Right lobe of liver (tissue), 6 donors: ENCODE data around the gene ATXN10. TPM values are rescaled to one million over a fixed set of nuclear protein-coding genes. Genes with fewer than 3 reads are reported as not detected.
A peak's percentile ranks its signal among the peaks of the same experiment; 100 is the strongest.

Experiments used
- ATAC-seq, 4 donors: fragments of 200-7000 bp; cut with Tn5 transposase; one replicate each; pipeline ENCODE4 v1.9.1; 2020; ENCODE audit warnings: mild to moderate bottlenecking in 4 of 4, moderate library complexity in 4 of 4
- DNase-seq, 3 donors: peaks; one replicate each; pipeline ENCODE4 v3.0.0-alpha.2; 2020
- H3K27ac ChIP-seq, 3 donors: fragments of 200-600 bp; one replicate each; pipeline ENCODE4 v1.8.0; 2022
- H3K27me3 ChIP-seq, 2 donors: fragments of 200-600 bp; one replicate each; pipeline ENCODE4 v1.8.0; 2022
- H3K36me3 ChIP-seq, 4 donors: fragments of 200-600 bp; sonication (generic) in 1 of 4; one replicate each; pipeline versions ENCODE4 v1.5.1 to v1.8.0; 2017 to 2022; ENCODE audit warnings: control low read depth in 1 of 4
- H3K4me1 ChIP-seq, 4 donors: fragments of 200-600 bp; sonication (generic) in 1 of 4; one replicate each; pipeline versions ENCODE4 v1.5.1 to v1.8.0; 2017 to 2022; ENCODE audit warnings: control low read depth in 1 of 4
- H3K4me3 ChIP-seq, 3 donors: fragments of 200-600 bp; one replicate each; pipeline ENCODE4 v1.8.0; 2022
- H3K9me3 ChIP-seq, 4 donors: fragments of 200-600 bp; sonication (generic) in 1 of 4; one replicate each; pipeline versions ENCODE4 v1.5.1 to v1.8.0; 2017 to 2022; ENCODE audit warnings: control low read depth in 1 of 4
- CTCF ChIP-seq, 4 donors: fragments of 200-600 bp in 3 of 4; fragments of 450-650 bp in 1 of 4; IDR thresholded peaks; one replicate each; pipeline versions ENCODE4 v1.5.1 to v1.8.0; 2016 to 2022; ENCODE audit warnings: antibody characterized with exemption in 4 of 4, mild to moderate bottlenecking in 2 of 4
- POLR2A ChIP-seq: fragments of 450-650 bp; IDR thresholded peaks from one replicate; pipeline ENCODE4 v1.6.1; 2017; ENCODE audit warnings: antibody characterized with exemption, mild to moderate bottlenecking
- WGBS: methylation state at CpG from one replicate; pipeline ENCODE4 v1.1.6; 2018; ENCODE audit warnings: low coverage, low lambda C conversion rate; ENCODE audit not compliant: insufficient coverage; ENCODE audit errors: missing lambda C conversion rate; 5-methylcytosine and 5-hydroxymethylcytosine counted together
- intact Hi-C, 2 donors: fragments of 100-400 bp; cut with DNase I; formaldehyde crosslinking; loops; one replicate each; pipeline versions ENCODE4 v1.11.2 to v1.14.1; 2022
- total RNA-seq, 6 experiments: library from RNA; depleted of rRNA in 2 of 6; stranded (reverse); fragments of >200 nt in 2 of 6; fragmentation: NEBNext Ultra II Directional in 3 of 6; extraction: Animal tissue kit (Norgen Biotek cat#: 25700) in 3 of 6; gene quantifications; one replicate each; pipeline versions ENCODE4 v1.1.0 to v1.2.4, GENCODE V29; 2016 to 2023
- donor health status: DM: no; HTN: yes; CAD: no.
- donor health status: DM: no; HTN: no; CAD: no.
- donor health status: DM: no; HTN: no; CAD: no.
- donor health status: DM: no; HTN: yes; CAD: no.
- donor health status: DM: no; HTN: yes; CAD: no.

ATXN10 gene
- total RNA-seq, 6 experiments from 2014 or later: 70.0 to 118 (median 84.3) TPM

- H3K27me3 ChIP-seq: no peaks in the 10 kb centered on the region
- no peak overlapping the region for H3K4me3 ChIP-seq
- ATAC-seq (no peak), DNase-seq (no peak)
- no peak for TF ChIP-seq CTCF (IDR thresholded peaks at IDR 0.05)
- TF ChIP-seq POLR2A: no peak
- H3K36me3 ChIP-seq: peaks cover 0 to 7% (median 2%) of the 10 kb centered on the region in 4 donors
- no peak overlapping the region for H3K27ac ChIP-seq
- H3K4me1 ChIP-seq: peaks cover 0 to 14% (median 3%) of the 10 kb centered on the region in 4 donors
- intact Hi-C loops: no loop called here
- WGBS: 89% methylated on average over 8 of the region's 8 CpGs
- no peaks in the 10 kb centered on the region for H3K9me3 ChIP-seq
These were observed 59.6 kb downstream of the ATXN10 start for GRCh38 chr22:45731041-45731797.

- ATAC-seq (no peak), DNase-seq (no peak)
These were observed 60.3 kb downstream of the ATXN10 start for GRCh38 chr22:45731798-45732495.

GRCh38 chr22:45735273-45735672, 63.6 kb downstream of the ATXN10 start:
- WGBS: 97% methylated on average over 3 of the region's 3 CpGs

More at GRCh38 chr22:45731798-45732495, 60.3 kb downstream of the ATXN10 start:
- Histone ChIP-seq H3K4me1 (peaks cover 0 to 8% (median under 1%) of the 10 kb centered on the region in 4 donors), H3K27me3 (no peaks in the 10 kb centered on the region), H3K27ac (no peak overlapping the region), H3K4me3 (no peak overlapping the region), H3K36me3 (peaks cover 0 to 11% (median 2%) of the 10 kb centered on the region in 4 donors), H3K9me3 (no peaks in the 10 kb centered on the region)
- 82% methylated on average over 7 of the region's 7 CpGs for WGBS
- peak in 2 of 4 donors; percentile 20 to 29 for TF ChIP-seq CTCF (IDR thresholded peaks at IDR 0.05)
- TF ChIP-seq POLR2A: no peak
- intact Hi-C loops: no loop called here

GRCh38 chr22:45738206-45738605, 66.6 kb downstream of the ATXN10 start:
- Histone ChIP-seq H3K27ac (no peak overlapping the region), H3K36me3 (peaks cover 0 to 18% (median 4%) of the 10 kb centered on the region in 4 donors), H3K4me3 (no peak overlapping the region), H3K27me3 (no peaks in the 10 kb centered on the region), H3K4me1 (peaks cover 0 to 16% (median 1%) of the 10 kb centered on the region in 4 donors), H3K9me3 (no peaks in the 10 kb centered on the region)
- DNase-seq (no peak), ATAC-seq (no peak)
- 95% methylated on average over 1 of the region's 1 CpG for WGBS
- TF ChIP-seq POLR2A (no peak), CTCF (IDR thresholded peaks at IDR 0.05) (no peak)
- intact Hi-C loops: no loop called here

More at GRCh38 chr22:45735273-45735672, 63.6 kb downstream of the ATXN10 start:
- H3K27me3 ChIP-seq: no peaks in the 10 kb centered on the region
- H3K9me3 ChIP-seq: no peaks in the 10 kb centered on the region
- no peaks in the 10 kb centered on the region for H3K4me1 ChIP-seq
- TF ChIP-seq CTCF (IDR thresholded peaks at IDR 0.05) (no peak), POLR2A (no peak)
- DNase-seq (no peak), ATAC-seq (no peak)
- intact Hi-C loops: no loop called here
- no peak overlapping the region for H3K4me3 ChIP-seq
- no peak overlapping the region for H3K27ac ChIP-seq
- peaks cover 0 to 18% (median 0%) of the 10 kb centered on the region in 4 donors for H3K36me3 ChIP-seq
